VCaP (cell line): ENCODE data around the gene KLHL1.

Source experiments
- H3K27ac ChIP-seq: fragments of 450-650 bp; 2 replicates; pipeline ENCODE4 v1.5.1; 2017
- TF ChIP-seq, protein P1 (sequence below): fragments of 450-650 bp; conservative IDR thresholded peaks from 2 replicates; pipeline ENCODE4 v1.5.1; 2017; ENCODE audit warnings: mild to moderate bottlenecking, moderate library complexity

Gene KLHL1

DNA sequence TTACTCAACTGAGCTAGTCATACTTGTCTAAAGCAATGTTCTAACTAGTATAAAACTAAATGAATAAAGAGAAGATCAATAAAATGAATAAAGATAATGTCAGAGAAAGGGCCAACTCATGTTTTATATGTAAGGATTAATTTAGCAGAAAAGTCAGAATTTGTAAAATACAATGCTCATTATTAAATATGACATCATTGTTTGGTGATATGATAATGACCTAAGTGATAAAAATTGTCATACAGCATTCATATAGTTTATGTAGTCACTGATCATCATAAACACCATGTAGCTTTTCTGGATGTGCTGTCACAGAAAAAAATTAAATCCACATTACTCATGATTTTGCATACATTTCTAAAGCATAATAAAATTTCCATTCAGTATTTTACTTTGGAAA, 3.8 kb downstream of the KLHL1 start:
- TF ChIP-seq, protein P1, sequence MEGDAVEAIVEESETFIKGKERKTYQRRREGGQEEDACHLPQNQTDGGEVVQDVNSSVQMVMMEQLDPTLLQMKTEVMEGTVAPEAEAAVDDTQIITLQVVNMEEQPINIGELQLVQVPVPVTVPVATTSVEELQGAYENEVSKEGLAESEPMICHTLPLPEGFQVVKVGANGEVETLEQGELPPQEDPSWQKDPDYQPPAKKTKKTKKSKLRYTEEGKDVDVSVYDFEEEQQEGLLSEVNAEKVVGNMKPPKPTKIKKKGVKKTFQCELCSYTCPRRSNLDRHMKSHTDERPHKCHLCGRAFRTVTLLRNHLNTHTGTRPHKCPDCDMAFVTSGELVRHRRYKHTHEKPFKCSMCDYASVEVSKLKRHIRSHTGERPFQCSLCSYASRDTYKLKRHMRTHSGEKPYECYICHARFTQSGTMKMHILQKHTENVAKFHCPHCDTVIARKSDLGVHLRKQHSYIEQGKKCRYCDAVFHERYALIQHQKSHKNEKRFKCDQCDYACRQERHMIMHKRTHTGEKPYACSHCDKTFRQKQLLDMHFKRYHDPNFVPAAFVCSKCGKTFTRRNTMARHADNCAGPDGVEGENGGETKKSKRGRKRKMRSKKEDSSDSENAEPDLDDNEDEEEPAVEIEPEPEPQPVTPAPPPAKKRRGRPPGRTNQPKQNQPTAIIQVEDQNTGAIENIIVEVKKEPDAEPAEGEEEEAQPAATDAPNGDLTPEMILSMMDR: no peak
- no peak overlapping the region for H3K27ac ChIP-seq

DNA sequence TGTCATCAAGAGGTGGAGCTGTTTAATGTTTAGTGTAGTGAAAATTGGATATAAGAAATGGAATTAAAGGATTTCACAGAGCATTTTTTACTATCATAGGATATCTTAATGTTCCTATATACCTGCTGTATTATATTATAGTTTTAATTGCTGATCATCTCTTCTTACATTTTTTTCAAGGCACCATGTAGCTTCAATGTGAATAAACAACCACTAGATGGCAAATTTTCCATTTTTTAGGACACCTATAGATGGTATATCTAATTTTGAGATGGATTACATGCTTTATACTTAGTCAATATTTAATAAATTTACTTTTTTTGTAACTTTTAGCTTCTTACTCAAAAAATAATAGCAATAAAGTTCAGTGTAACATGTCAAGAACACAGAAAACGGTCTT, 9.6 kb downstream of the KLHL1 start:
- TF ChIP-seq, protein P1: peak; percentile 52
- no peak overlapping the region for H3K27ac ChIP-seq

DNA sequence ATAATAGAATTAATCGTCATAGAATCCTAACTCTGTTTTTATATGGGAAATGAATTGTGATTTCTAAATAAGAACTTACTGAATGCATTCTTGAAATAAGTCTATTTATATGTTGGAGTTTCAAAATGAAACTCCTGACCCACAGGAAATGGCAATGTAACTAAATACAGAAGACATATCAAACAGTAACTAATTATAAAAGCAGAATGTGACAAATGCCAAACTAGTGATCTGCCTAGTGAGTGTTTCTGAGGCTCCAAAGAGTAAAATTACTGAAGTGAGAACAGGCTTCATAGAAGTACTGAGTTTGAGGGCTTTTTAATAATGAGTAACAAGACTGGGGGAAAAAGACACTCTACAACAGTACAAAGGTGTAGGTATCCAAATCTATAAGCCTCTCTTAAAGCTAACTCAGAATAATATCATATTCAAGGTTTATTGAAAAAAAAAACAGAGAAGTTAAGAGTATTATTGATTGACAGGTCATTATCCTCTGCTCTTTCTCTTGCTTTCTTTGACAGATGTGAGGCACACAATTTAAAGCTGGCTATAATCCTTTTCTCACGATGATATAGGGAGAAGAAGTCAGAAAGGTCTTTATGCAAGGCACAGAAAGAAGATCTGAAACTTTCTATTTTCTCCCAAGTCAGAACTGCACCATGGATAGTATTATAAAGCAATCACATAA, 18.1 kb downstream of the KLHL1 start:
- H3K27ac ChIP-seq: no peak overlapping the region
- TF ChIP-seq, protein P1: no peak

- TF ChIP-seq, protein P1: no peak
- H3K27ac ChIP-seq: no peak overlapping the region
Observed at GRCh38 chr13:70088926-70089325, 19.3 kb downstream of the KLHL1 start.

DNA sequence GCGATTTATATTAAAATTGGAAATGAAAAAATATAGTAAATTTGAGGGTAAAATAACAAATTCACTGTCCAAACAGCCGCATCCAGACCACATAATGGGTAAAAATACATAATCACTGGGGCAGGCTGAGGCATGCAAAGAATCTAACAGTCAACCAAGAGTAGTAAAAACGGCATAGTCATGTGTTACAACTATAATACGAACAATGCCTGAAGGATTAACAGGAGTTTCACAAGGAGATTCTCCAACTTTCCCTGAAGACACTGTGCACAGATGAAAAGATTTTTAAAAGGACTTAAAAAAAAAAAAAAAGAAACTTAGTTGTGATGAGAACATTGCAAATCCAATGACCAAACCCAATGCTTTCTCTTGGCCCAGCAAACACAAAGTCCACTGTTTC, 21.0 kb downstream of the KLHL1 start:
- TF ChIP-seq, protein P1: no peak
- no peak overlapping the region for H3K27ac ChIP-seq

DNA sequence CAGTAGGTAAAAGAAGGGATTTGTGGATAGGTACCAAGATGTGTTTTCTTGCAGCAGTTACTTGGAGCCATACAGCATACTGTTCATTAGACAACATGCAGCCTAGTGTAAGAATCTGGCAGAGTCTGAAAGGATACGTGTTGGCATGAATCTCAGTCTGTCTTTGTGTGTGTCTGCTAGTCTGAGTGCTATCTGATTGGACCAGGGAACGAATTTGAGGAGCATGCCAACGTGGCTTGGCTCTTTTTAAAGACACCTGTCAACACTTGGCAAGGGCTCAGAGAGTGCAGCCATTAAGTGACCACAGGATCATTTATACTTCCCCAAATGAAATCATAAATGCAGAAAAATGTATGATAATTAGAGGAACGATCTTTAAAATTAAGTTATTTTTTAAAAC, 28.2 kb downstream of the KLHL1 start:
- H3K27ac ChIP-seq: no peak overlapping the region; the same call in 1 of the 2 replicates
- TF ChIP-seq, protein P1: no peak

DNA sequence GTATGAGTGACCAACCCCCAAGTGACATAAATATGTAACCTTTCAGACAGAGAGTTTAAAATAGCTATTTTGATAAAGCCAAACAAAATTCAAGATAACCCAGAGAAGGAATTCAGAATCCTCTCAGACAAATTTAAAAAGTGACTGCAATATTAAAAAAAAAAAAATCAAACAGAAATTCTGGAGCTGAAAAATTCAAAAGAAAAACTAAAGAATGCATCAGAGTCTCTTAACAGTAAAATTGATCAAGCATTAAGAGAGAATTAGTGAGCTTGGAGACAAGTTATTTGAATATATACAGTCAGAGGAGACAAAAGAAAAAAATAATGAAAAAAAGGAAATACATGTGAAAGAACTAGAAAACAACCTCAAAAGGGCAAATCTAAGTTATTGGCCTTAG, 53.7 kb downstream of the KLHL1 start:
- TF ChIP-seq, protein P1: no peak
- no peak overlapping the region for H3K27ac ChIP-seq
